Large intestine (tissue), 12 donors: ENCODE measurements around the gene DBN1. TPM values are rescaled to one million over a fixed set of nuclear protein-coding genes. Genes with fewer than 3 reads are reported as not detected.

Experiments used
- DNase-seq, 2 donors: peaks; one replicate each; pipeline versions ENCODE4 v3.0.0 to v3.0.0-alpha.2; 2013
- H3K27ac ChIP-seq: one replicate; pipeline ENCODE4 v1.5.1; 2013; ENCODE audit warnings: low read length
- H3K27me3 ChIP-seq: 2 replicates; pipeline ENCODE4 v1.6.1; 2013; ENCODE audit warnings: low read length; ENCODE audit not compliant: control insufficient read depth, insufficient read depth
- H3K36me3 ChIP-seq: 2 replicates; pipeline ENCODE4 v1.6.1; 2013; ENCODE audit warnings: low read length; ENCODE audit not compliant: control insufficient read depth, insufficient read depth
- H3K4me1 ChIP-seq: one replicate; pipeline ENCODE4 v1.6.1; 2013; ENCODE audit warnings: low read length; ENCODE audit not compliant: control insufficient read depth, insufficient read depth
- H3K4me3 ChIP-seq: one replicate; pipeline ENCODE4 v1.5.1; 2013; ENCODE audit warnings: low read length
- H3K9me3 ChIP-seq: one replicate; pipeline ENCODE4 v1.6.1; 2013; ENCODE audit warnings: mild to moderate bottlenecking, low read depth, low read length, moderate library complexity; ENCODE audit not compliant: control insufficient read depth
- WGBS: methylation state at CpG from one replicate; pipeline ENCODE4 v1.1.5; 2013; ENCODE audit warnings: low lambda C conversion rate; ENCODE audit not compliant: insufficient coverage; 5-methylcytosine and 5-hydroxymethylcytosine counted together
- long read RNA-seq, 11 donors: transcript quantifications; one replicate each; lab custom pipeline, GENCODE V29; 2026
- polyA plus RNA-seq: library from polyadenylated mRNA; unstranded; fragments of 120-200 nt; gene quantifications from one replicate; pipeline ENCODE4 v1.2.1, GENCODE V29; 2013

Gene DBN1
- 49.5 TPM for polyA plus RNA-seq
- long read RNA-seq, donor 1, transcript DBN1-202 (14 exons, 2,995 nt): major isoform, 7 of 12 reads
- long read RNA-seq, donor 1, partial matches to known transcripts: 5 of 12 reads
- long read RNA-seq, donor 1, other reads (novel, unspliced or antisense): 0 of 12 reads
- long read RNA-seq, donor 2, partial matches to known transcripts: 0 of 2 reads
- long read RNA-seq, donor 2, other reads (novel, unspliced or antisense): 0 of 2 reads
- long read RNA-seq, donor 3, partial matches to known transcripts: 0 of 3 reads
- long read RNA-seq, donor 3, other reads (novel, unspliced or antisense): 0 of 3 reads
- long read RNA-seq, donor 4: 0 reads
- long read RNA-seq, donor 5, transcript DBN1-202 (14 exons, 2,995 nt): major isoform, 10 of 10 reads
- long read RNA-seq, donor 5, partial matches to known transcripts: 0 of 10 reads
- long read RNA-seq, donor 5, other reads (novel, unspliced or antisense): 0 of 10 reads
- long read RNA-seq, donor 6, partial matches to known transcripts: 0 of 2 reads
- long read RNA-seq, donor 6, other reads (novel, unspliced or antisense): 0 of 2 reads
- long read RNA-seq, donor 7, partial matches to known transcripts: 0 of 2 reads
- long read RNA-seq, donor 7, other reads (novel, unspliced or antisense): 0 of 2 reads
- long read RNA-seq, donor 8, partial matches to known transcripts: 0 of 2 reads
- long read RNA-seq, donor 8, other reads (novel, unspliced or antisense): 0 of 2 reads
- long read RNA-seq, donor 9, partial matches to known transcripts: 0 of 5 reads
- long read RNA-seq, donor 9, other reads (novel, unspliced or antisense): 0 of 5 reads
- long read RNA-seq, donor 10, partial matches to known transcripts: 0 of 5 reads
- long read RNA-seq, donor 10, other reads (novel, unspliced or antisense): 0 of 5 reads
- long read RNA-seq, donor 11, partial matches to known transcripts: 0 of 1 reads
- long read RNA-seq, donor 11, other reads (novel, unspliced or antisense): 0 of 1 reads

DNA sequence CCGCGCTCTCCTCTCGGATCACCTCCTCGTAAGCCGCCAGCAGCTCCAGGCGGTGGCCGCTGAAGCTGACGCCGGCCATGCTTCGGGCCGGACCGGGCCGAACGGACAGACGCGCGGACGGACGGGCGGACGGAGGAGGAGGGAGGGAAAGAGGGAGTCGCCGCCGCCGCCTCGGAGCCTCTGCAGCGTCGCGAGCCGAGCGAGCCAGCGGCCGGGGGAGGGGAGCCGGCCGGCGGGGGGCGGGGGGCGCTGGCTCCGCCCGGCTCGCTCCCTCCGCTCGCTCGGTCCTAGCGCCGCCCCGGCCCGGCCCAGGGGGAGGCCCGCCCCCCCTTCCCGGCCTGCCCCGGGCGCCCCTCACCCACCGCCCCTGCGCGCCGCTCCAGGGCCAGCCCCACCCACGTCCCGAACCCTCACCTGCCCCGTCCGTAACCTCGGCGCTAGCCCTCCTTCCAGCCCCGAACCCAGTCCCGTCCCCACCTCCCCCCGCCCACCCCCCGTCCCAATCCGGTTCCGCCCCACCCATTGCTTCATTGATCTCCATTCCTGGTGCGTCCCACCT is at the start of gene DBN1:
Gene DBN1, minus strand, starts transcription at position 192 of the 559 bp plus-strand sequence. Its CDS starts 113 bp downstream, at position 79.
- peak in 1 of 2 donors; percentile 43 for DNase-seq
- peaks cover 4% of the 10 kb centered on the region for H3K36me3 ChIP-seq
- peaks cover 23% of the 10 kb centered on the region for H3K27me3 ChIP-seq
- H3K27ac ChIP-seq: peak within 1 kb of the TSS; percentile 29
- WGBS: no CpG with 5 or more reads among the region's 69 CpGs
- H3K4me1 ChIP-seq: peaks cover 9% of the 10 kb centered on the region
- peak within 1 kb of the TSS; percentile 62 for H3K4me3 ChIP-seq
- H3K9me3 ChIP-seq: no peaks in the 10 kb centered on the region

DNA sequence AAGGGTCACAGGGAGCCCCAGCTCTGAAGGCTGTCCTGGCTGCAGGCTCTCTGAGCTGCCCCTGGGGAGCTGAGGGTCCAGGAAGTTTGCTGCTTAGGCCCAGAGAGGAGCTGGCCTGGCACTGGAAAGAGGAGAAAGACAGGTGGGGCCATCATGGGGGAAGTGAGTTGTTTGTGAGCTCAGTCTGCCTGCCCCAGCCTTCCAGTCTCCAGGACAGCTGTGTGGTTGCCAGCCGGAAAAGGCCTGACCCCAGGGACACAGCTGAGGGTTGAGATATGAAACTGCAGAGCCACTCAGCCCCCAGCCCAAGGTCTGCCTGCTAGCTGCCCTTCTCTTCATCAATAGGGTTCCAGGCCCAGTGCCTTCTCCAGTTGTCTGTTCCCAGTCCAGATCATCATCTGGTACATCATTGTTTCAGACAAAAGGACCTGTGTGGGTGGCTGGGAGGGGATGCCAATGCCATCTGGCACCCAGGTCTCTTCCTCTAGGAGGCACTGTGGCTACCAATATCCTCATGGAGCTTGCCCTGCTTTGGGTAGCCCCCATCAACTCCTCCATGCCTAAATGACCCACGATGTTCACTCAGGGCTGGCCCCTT is 47.6 kb upstream of the DBN1 start:
- H3K4me3 ChIP-seq: no peak overlapping the region
- no peak overlapping the region for H3K27ac ChIP-seq
- no peaks in the 10 kb centered on the region for H3K9me3 ChIP-seq
- H3K4me1 ChIP-seq: peaks cover 8% of the 10 kb centered on the region
- H3K36me3 ChIP-seq: peaks cover 61% of the 10 kb centered on the region
- no CpG with 5 or more reads among the region's 2 CpGs for WGBS
- no peaks in the 10 kb centered on the region for H3K27me3 ChIP-seq
- DNase-seq: no peak

DNA sequence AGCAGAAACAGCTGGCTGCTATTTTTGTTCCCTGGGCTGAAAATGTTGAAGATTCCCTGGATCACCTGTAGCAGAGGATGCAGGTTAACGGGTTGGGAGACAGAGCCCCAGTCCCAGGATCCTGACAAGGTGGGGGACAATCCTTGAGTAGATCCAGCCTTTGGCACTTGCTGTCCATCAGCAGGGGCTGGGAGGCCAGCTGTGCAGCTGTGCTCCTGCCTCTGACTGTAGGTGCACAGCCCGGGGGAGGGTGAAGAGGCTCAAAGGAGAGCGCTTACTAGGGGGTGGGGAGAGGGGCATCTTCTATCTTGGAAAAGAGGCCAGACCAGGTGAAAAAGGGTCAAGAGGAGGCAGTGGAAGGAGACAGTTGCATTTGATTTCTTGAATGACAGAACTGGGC is 46.8 kb upstream of the DBN1 start:
- H3K9me3 ChIP-seq: no peaks in the 10 kb centered on the region
- no peak overlapping the region for H3K27ac ChIP-seq
- no CpG with 5 or more reads among the region's 3 CpGs for WGBS
- no peak overlapping the region for H3K4me3 ChIP-seq
- peaks cover 59% of the 10 kb centered on the region for H3K36me3 ChIP-seq
- DNase-seq: no peak
- no peaks in the 10 kb centered on the region for H3K27me3 ChIP-seq
- H3K4me1 ChIP-seq: peaks cover 15% of the 10 kb centered on the region

DNA sequence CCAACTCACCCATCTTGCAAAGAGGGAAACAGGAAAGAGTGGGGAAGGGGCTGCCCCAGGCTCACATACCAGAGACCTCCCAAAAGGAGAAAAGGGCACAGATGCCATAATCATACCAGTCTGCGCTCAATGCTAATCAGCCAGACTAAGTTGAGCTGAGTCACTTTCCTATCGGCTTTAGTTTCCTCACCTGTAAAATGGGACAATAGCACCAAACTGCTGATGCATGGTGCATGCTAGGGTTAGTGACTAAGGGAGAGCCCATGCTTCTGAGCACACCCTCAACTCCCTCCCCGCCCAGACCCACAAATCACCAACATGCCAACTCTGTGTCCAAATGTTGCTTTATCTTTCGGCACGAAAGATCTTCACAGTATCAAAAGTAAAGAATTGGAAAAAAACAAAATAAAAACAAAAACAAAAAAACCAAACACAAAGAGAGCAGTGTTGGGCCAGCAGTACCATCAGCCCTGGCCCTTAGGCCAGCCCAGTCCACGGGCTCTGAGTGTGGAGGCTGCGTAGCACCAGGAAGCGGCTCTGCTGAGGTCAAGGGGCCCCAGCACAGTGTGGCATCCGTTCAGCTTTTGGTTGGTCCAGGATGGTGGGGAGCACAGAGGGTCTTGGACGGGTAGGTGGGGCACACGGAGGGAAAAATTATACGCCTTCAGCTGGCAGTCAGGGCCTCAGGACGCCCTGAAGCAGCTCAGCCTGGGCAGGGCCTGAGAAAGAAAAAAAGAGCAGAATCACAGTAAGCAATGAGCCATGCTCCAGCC is 46.2 kb upstream of the DBN1 start:
- no peak overlapping the region for H3K27ac ChIP-seq
- H3K4me3 ChIP-seq: no peak overlapping the region
- DNase-seq: no peak
- peaks cover 59% of the 10 kb centered on the region for H3K36me3 ChIP-seq
- no peaks in the 10 kb centered on the region for H3K27me3 ChIP-seq
- H3K4me1 ChIP-seq: peaks cover 15% of the 10 kb centered on the region
- 85% methylated on average over 2 of the region's 13 CpGs for WGBS
- no peaks in the 10 kb centered on the region for H3K9me3 ChIP-seq

DNA sequence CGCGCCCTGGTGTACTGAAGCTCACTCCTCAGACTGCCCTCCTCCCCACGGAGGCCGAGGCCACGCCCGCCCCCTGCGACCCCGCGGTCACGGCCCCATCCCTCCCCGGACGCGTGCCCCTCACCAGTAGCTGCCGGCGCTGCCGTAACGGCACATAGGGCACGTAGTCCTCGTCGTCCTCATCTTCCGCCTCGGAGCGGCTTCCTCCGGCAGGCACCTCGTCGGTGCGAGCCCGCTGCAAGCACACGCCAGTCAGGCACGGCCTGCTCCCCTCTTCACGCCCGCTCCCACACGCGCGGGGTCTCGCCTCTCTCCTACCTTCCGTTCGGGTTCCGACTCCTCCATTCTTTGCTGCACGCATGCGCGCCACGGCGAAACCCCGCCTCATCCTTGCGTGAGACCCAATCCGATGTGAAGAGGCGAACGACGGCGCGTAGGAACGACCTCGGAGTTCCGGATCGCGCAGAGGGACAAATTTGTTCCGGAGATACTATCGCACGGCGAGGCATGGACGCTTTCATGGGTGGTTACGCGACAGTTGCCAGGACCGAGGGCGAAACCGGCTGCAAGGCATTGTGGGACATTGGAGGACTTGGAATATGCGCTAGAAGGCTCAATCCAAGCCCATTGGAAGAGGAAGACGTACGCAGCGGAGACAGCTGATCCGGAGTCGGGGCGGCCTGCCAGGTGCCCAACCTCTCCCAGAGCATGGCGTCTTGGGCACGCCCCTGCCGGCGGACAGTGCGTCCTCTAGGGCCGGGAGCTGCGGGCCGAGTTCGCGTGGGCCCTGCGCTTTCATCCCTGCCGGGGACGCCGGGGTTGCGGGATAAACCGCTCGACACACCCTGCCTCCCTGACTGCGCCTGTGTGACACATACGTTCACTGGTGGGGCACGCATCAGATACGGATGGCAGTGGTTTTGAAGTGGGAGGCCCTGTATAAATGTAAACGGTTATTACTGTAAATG is 43.5 kb upstream of the DBN1 start, which contains the start of gene DDX41:
Gene DDX41, minus strand, starts transcription at position 361 of the 968 bp plus-strand sequence. Its CDS starts 16 bp downstream, at position 345.
- WGBS: no CpG with 5 or more reads among the region's 96 CpGs
- Histone ChIP-seq H3K27me3 (no peaks in the 10 kb centered on the region), H3K4me1 (peaks cover 15% of the 10 kb centered on the region), H3K4me3 (peak within 1 kb of the TSS; percentile 93), H3K36me3 (peaks cover 67% of the 10 kb centered on the region), H3K27ac (peak within 1 kb of the TSS; percentile 68), H3K9me3 (no peaks in the 10 kb centered on the region)
- DNase-seq: peak; percentile 98 to 99

DNA sequence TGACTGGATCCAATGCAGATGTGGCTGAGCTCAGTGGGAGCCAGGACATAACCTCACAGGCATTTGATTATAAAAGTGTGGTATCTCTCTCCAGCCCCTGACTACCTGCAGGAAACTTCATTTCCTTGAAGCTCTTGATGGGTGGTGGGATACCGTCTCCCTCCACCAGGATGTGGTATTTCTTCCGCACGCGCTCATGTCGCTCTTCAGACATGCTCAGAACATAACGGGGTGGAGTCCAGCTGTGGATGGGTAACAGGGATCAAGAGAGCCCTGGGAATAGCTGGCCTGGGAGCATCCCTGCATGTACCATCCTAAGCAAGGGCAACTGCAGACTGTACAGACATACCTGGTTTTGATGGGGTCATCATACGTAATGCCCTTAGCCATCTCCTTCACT is 42.1 kb upstream of the DBN1 start:
- no peak for DNase-seq
- peak overlapping the region; percentile 93 for H3K4me3 ChIP-seq
- WGBS: no CpG with 5 or more reads among the region's 7 CpGs
- no peaks in the 10 kb centered on the region for H3K9me3 ChIP-seq
- no peaks in the 10 kb centered on the region for H3K27me3 ChIP-seq
- peaks cover 66% of the 10 kb centered on the region for H3K36me3 ChIP-seq
- H3K4me1 ChIP-seq: peaks cover 15% of the 10 kb centered on the region
- H3K27ac ChIP-seq: no peak overlapping the region

DNA sequence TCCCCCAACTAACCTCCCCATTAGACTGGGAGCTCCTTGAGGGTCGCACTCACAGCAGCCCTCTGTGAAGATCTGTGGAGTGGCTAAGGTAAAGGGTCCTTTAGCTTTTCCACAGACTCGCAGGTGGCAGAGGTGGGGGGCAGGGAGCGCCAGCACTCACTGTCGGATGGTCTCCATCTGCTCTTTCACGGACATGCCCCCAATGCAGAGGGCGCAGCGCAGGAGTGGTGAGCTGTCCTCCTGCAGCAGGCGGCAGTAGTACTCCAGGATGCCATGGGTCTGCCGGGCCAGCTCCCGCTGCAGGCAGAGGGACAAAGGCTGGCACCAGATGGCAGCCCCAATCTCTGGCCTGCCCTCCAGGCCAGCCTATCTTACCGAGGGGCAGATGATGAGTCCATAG is 41.1 kb upstream of the DBN1 start:
- Histone ChIP-seq H3K36me3 (peaks cover 58% of the 10 kb centered on the region), H3K4me1 (peaks cover 15% of the 10 kb centered on the region)
- no CpG with 5 or more reads among the region's 11 CpGs for WGBS

DNA sequence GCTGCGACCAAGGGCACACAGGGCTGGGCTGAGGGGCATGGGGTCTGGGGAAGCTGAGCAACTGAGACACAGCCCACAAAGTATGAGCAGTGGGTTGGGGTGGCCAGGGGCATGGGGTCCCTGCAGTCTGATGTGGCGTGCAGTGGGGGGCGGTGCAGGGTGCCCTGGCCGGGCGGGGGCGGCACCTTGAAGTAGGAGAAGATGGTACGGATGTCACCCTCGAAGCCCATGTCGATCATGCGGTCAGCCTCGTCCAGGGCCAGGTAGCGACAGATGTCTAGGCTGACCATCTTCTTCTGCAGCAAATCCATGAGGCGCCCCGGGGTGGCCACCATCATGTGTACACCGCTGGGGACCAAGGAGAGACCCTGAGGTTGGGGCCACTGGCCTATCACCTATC is 40.1 kb upstream of the DBN1 start:
- no peaks in the 10 kb centered on the region for H3K9me3 ChIP-seq
- H3K4me1 ChIP-seq: peaks cover 9% of the 10 kb centered on the region
- no CpG with 5 or more reads among the region's 15 CpGs for WGBS
- no peak overlapping the region for H3K4me3 ChIP-seq
- H3K27ac ChIP-seq: no peak overlapping the region
- no peaks in the 10 kb centered on the region for H3K27me3 ChIP-seq
- H3K36me3 ChIP-seq: peaks cover 51% of the 10 kb centered on the region
- no peak for DNase-seq

More for the DNA sequence above, 41.1 kb upstream of the DBN1 start:
- Histone ChIP-seq H3K27me3 (no peaks in the 10 kb centered on the region), H3K4me3 (no peak overlapping the region), H3K27ac (no peak overlapping the region), H3K9me3 (no peaks in the 10 kb centered on the region)
- DNase-seq: no peak
